Memory B cell (primary cell): ENCODE data around the gene PTPRM.
A peak's percentile ranks its signal among the peaks of the same experiment; 100 is the strongest.

Source experiments
- ATAC-seq: fragments of 150-1000 bp; cut with Tn5 transposase; 2 replicates; pipeline ENCODE4 v1.10.0; 2021; ENCODE audit warnings: low read depth, mild to moderate bottlenecking, moderate library complexity
- DNase-seq, 2 donors: peaks; one replicate each; pipeline ENCODE4 v3.0.0; 2022; ENCODE audit warnings: low spot score in 2 of 2
- H3K27ac Mint-ChIP-seq: one replicate; pipeline ENCODE4 v1.8.0; 2022; ENCODE audit warnings: mild to moderate bottlenecking, moderate library complexity, mixed read lengths
- H3K27me3 Mint-ChIP-seq: one replicate; pipeline ENCODE4 v1.8.0; 2022; ENCODE audit warnings: mixed read lengths
- H3K36me3 Mint-ChIP-seq: one replicate; pipeline ENCODE4 v1.8.0; 2022; ENCODE audit warnings: mild to moderate bottlenecking, mixed read lengths
- H3K4me1 Mint-ChIP-seq: one replicate; pipeline ENCODE4 v1.8.0; 2022; ENCODE audit warnings: mixed read lengths
- H3K4me3 Mint-ChIP-seq: one replicate; pipeline ENCODE4 v1.8.0; 2022; ENCODE audit warnings: mild to moderate bottlenecking, moderate library complexity, mixed read lengths
- H3K9me3 Mint-ChIP-seq: one replicate; pipeline ENCODE4 v1.8.0; 2022; ENCODE audit warnings: mixed read lengths

Gene PTPRM

GRCh38 chr18:7566567-7567473, at the start of gene PTPRM:
Gene PTPRM, plus strand, starts transcription at chr18:7567316. Its CDS starts 503 bp downstream, at chr18:7567819.
- H3K27me3 Mint-ChIP-seq = peaks cover 13% of the 10 kb centered on the region
- H3K4me3 Mint-ChIP-seq = no peak within 1 kb of the TSS
- peaks cover 1% of the 10 kb centered on the region for H3K9me3 Mint-ChIP-seq
- H3K36me3 Mint-ChIP-seq = no peaks in the 10 kb centered on the region
- ATAC-seq (peak; percentile 70), DNase-seq (peak in 1 of 2 donors; percentile 10)
- H3K27ac Mint-ChIP-seq = no peak within 1 kb of the TSS
- H3K4me1 Mint-ChIP-seq = peaks cover 2% of the 10 kb centered on the region

- Mint-ChIP-seq H3K4me1 (no peaks in the 10 kb centered on the region), H3K4me3 (no peak overlapping the region), H3K27ac (no peak overlapping the region), H3K27me3 (peaks cover 2% of the 10 kb centered on the region), H3K36me3 (no peaks in the 10 kb centered on the region), H3K9me3 (peaks cover 2% of the 10 kb centered on the region)
- DNase-seq (no peak), ATAC-seq (no peak)
These were observed 49.3 kb upstream of the PTPRM start for GRCh38 chr18:7517852-7518251.

- H3K9me3 Mint-ChIP-seq = peaks cover 2% of the 10 kb centered on the region
- DNase-seq = no peak
- no peak overlapping the region for H3K27ac Mint-ChIP-seq
- H3K4me3 Mint-ChIP-seq = no peak overlapping the region
- H3K27me3 Mint-ChIP-seq = peaks cover 2% of the 10 kb centered on the region
- H3K4me1 Mint-ChIP-seq = no peaks in the 10 kb centered on the region
- ATAC-seq = no peak
- H3K36me3 Mint-ChIP-seq = no peaks in the 10 kb centered on the region
These were observed 46.8 kb upstream of the PTPRM start for GRCh38 chr18:7520200-7520785.

GRCh38 chr18:7521226-7521856, 45.8 kb upstream of the PTPRM start:
- no peak for ATAC-seq
- Mint-ChIP-seq H3K9me3 (peaks cover 3% of the 10 kb centered on the region), H3K27ac (no peak overlapping the region), H3K4me3 (no peak overlapping the region), H3K36me3 (no peaks in the 10 kb centered on the region), H3K4me1 (no peaks in the 10 kb centered on the region), H3K27me3 (peaks cover 2% of the 10 kb centered on the region)
- no peak for DNase-seq

GRCh38 chr18:7523772-7524171, 43.3 kb upstream of the PTPRM start:
- no peaks in the 10 kb centered on the region for H3K36me3 Mint-ChIP-seq
- H3K27me3 Mint-ChIP-seq = no peaks in the 10 kb centered on the region
- no peak overlapping the region for H3K4me3 Mint-ChIP-seq
- ATAC-seq = no peak
- no peak for DNase-seq
- no peak overlapping the region for H3K27ac Mint-ChIP-seq
- H3K9me3 Mint-ChIP-seq = peaks cover 2% of the 10 kb centered on the region
- no peaks in the 10 kb centered on the region for H3K4me1 Mint-ChIP-seq

GRCh38 chr18:7524786-7525185, 42.3 kb upstream of the PTPRM start:
- ATAC-seq (no peak), DNase-seq (no peak)
- H3K4me1 Mint-ChIP-seq = no peaks in the 10 kb centered on the region
- H3K36me3 Mint-ChIP-seq = no peaks in the 10 kb centered on the region
- H3K27me3 Mint-ChIP-seq = no peaks in the 10 kb centered on the region
- no peak overlapping the region for H3K4me3 Mint-ChIP-seq
- no peak overlapping the region for H3K27ac Mint-ChIP-seq
- H3K9me3 Mint-ChIP-seq = peaks cover 3% of the 10 kb centered on the region

- Mint-ChIP-seq H3K9me3 (peaks cover 7% of the 10 kb centered on the region), H3K36me3 (no peaks in the 10 kb centered on the region), H3K27ac (no peak overlapping the region), H3K4me3 (no peak overlapping the region), H3K27me3 (no peaks in the 10 kb centered on the region), H3K4me1 (no peaks in the 10 kb centered on the region)
- DNase-seq = no peak
- no peak for ATAC-seq
These were observed 34.2 kb upstream of the PTPRM start for GRCh38 chr18:7532942-7533341.

- H3K4me3 Mint-ChIP-seq = no peak overlapping the region
- peaks cover 2% of the 10 kb centered on the region for H3K27me3 Mint-ChIP-seq
- H3K27ac Mint-ChIP-seq = no peak overlapping the region
- DNase-seq (no peak), ATAC-seq (no peak)
- no peaks in the 10 kb centered on the region for H3K4me1 Mint-ChIP-seq
- peaks cover 2% of the 10 kb centered on the region for H3K9me3 Mint-ChIP-seq
- H3K36me3 Mint-ChIP-seq = no peaks in the 10 kb centered on the region
These were observed 31.5 kb upstream of the PTPRM start for GRCh38 chr18:7535436-7536205.

GRCh38 chr18:7537145-7537544, 30.0 kb upstream of the PTPRM start:
- Mint-ChIP-seq H3K27ac (no peak overlapping the region), H3K27me3 (peaks cover 2% of the 10 kb centered on the region), H3K9me3 (peaks cover 2% of the 10 kb centered on the region), H3K36me3 (no peaks in the 10 kb centered on the region), H3K4me3 (no peak overlapping the region), H3K4me1 (no peaks in the 10 kb centered on the region)
- ATAC-seq (no peak), DNase-seq (no peak)

GRCh38 chr18:7541835-7542234, 25.3 kb upstream of the PTPRM start:
- Mint-ChIP-seq H3K9me3 (peaks cover 2% of the 10 kb centered on the region), H3K4me3 (no peak overlapping the region), H3K27me3 (peaks cover 2% of the 10 kb centered on the region), H3K36me3 (no peaks in the 10 kb centered on the region), H3K4me1 (no peaks in the 10 kb centered on the region), H3K27ac (no peak overlapping the region)
- DNase-seq (no peak), ATAC-seq (no peak)

GRCh38 chr18:7544686-7545085, 22.4 kb upstream of the PTPRM start:
- Mint-ChIP-seq H3K4me1 (no peaks in the 10 kb centered on the region), H3K27me3 (peaks cover 2% of the 10 kb centered on the region), H3K27ac (no peak overlapping the region), H3K9me3 (no peaks in the 10 kb centered on the region), H3K36me3 (no peaks in the 10 kb centered on the region), H3K4me3 (no peak overlapping the region)
- ATAC-seq (no peak), DNase-seq (no peak)

GRCh38 chr18:7545734-7546133, 21.4 kb upstream of the PTPRM start:
- no peak for ATAC-seq
- no peaks in the 10 kb centered on the region for H3K4me1 Mint-ChIP-seq
- H3K36me3 Mint-ChIP-seq = no peaks in the 10 kb centered on the region
- H3K27ac Mint-ChIP-seq = no peak overlapping the region
- no peak for DNase-seq
- no peaks in the 10 kb centered on the region for H3K9me3 Mint-ChIP-seq
- no peak overlapping the region for H3K4me3 Mint-ChIP-seq
- H3K27me3 Mint-ChIP-seq = no peaks in the 10 kb centered on the region

GRCh38 chr18:7548221-7548620, 18.9 kb upstream of the PTPRM start:
- no peak overlapping the region for H3K27ac Mint-ChIP-seq
- DNase-seq = no peak
- H3K9me3 Mint-ChIP-seq = no peaks in the 10 kb centered on the region
- H3K4me1 Mint-ChIP-seq = no peaks in the 10 kb centered on the region
- no peak overlapping the region for H3K4me3 Mint-ChIP-seq
- H3K27me3 Mint-ChIP-seq = no peaks in the 10 kb centered on the region
- no peaks in the 10 kb centered on the region for H3K36me3 Mint-ChIP-seq
- ATAC-seq = no peak

- Mint-ChIP-seq H3K4me3 (no peak overlapping the region), H3K27me3 (no peaks in the 10 kb centered on the region), H3K27ac (no peak overlapping the region), H3K36me3 (no peaks in the 10 kb centered on the region), H3K4me1 (no peaks in the 10 kb centered on the region), H3K9me3 (no peaks in the 10 kb centered on the region)
- DNase-seq = no peak
- ATAC-seq = no peak
These were observed 18.4 kb upstream of the PTPRM start for GRCh38 chr18:7548721-7549120.
